GM23338 (cell line): ENCODE measurements around the gene SMYD3. TPM values are rescaled to one million over a fixed set of nuclear protein-coding genes. Genes with fewer than 3 reads are reported as not detected.

Experiments
- ATAC-seq: fragments of 200-7000 bp; cut with Tn5 transposase; 3 replicates; pipeline ENCODE4 v1.9.1; 2020
- DNase-seq: peaks from one replicate; pipeline ENCODE4 v3.0.0-alpha.2; 2015; ENCODE audit warnings: low spot score
- H2AFZ ChIP-seq: fragments of 200-600 bp; sonication (generic); 2 replicates; pipeline ENCODE4 v1.8.0; 2016; ENCODE audit warnings: antibody characterized with exemption, mild to moderate bottlenecking, moderate library complexity
- H3F3A ChIP-seq: fragments of 200-600 bp; sonication (generic); replicated peaks from 2 replicates; pipeline ENCODE4 v1.8.0; 2017; ENCODE audit warnings: antibody characterized with exemption, mixed run types, low read depth
- H3K27ac ChIP-seq: fragments of 200-600 bp; sonication (generic); 2 replicates; pipeline ENCODE4 v1.6.1; 2016; ENCODE audit warnings: low read depth
- H3K27me3 ChIP-seq: fragments of 200-600 bp; sonication (generic); 2 replicates; pipeline ENCODE4 v1.8.0; 2016; ENCODE audit warnings: mild to moderate bottlenecking, mixed run types, moderate library complexity; ENCODE audit not compliant: insufficient read depth
- H3K36me3 ChIP-seq: fragments of 200-600 bp; sonication (generic); 2 replicates; pipeline ENCODE4 v1.8.0; 2016; ENCODE audit warnings: mild to moderate bottlenecking; ENCODE audit not compliant: insufficient read depth
- H3K4me1 ChIP-seq: fragments of 200-600 bp; sonication (generic); 2 replicates; pipeline ENCODE4 v1.8.0; 2016; ENCODE audit warnings: mild to moderate bottlenecking, moderate library complexity; ENCODE audit not compliant: insufficient read depth
- H3K4me2 ChIP-seq: fragments of 200-600 bp; sonication (generic); 2 replicates; pipeline ENCODE4 v1.7.1; 2017; ENCODE audit warnings: mixed run types
- H3K4me3 ChIP-seq: fragments of 200-600 bp; sonication (generic); 2 replicates; pipeline ENCODE4 v1.6.1; 2016; ENCODE audit warnings: mixed run types
- H3K79me2 ChIP-seq: fragments of 200-600 bp; sonication (generic); replicated peaks from 2 replicates; pipeline ENCODE4 v1.8.0; 2017; ENCODE audit warnings: mild to moderate bottlenecking; ENCODE audit not compliant: insufficient read depth
- H3K9me2 ChIP-seq: fragments of 200-600 bp; sonication (generic); 2 replicates; pipeline ENCODE4 v1.8.0; 2017; ENCODE audit not compliant: insufficient read depth
- H4K20me1 ChIP-seq: fragments of 200-600 bp; sonication (generic); replicated peaks from 2 replicates; pipeline ENCODE4 v1.8.0; 2017; ENCODE audit warnings: mild to moderate bottlenecking; ENCODE audit not compliant: insufficient read depth
- H3K27ac Mint-ChIP-seq: 2 replicates; pipeline ENCODE4 v1.8.0; 2020; ENCODE audit warnings: inconsistent platforms, mild to moderate bottlenecking, moderate library complexity, mixed read lengths
- H3K27me3 Mint-ChIP-seq: 3 replicates; pipeline ENCODE4 v1.8.0; 2022; ENCODE audit warnings: low read depth, mild to moderate bottlenecking, moderate library complexity, mixed read lengths, inconsistent platforms; ENCODE audit not compliant: insufficient read depth, poor library complexity
- H3K36me3 Mint-ChIP-seq: 3 replicates; pipeline ENCODE4 v1.8.0; 2021; ENCODE audit warnings: low read depth, mild to moderate bottlenecking, inconsistent platforms, moderate library complexity, mixed read lengths
- H3K4me1 Mint-ChIP-seq: 3 replicates; pipeline ENCODE4 v1.8.0; 2020; ENCODE audit warnings: mild to moderate bottlenecking, inconsistent platforms, mixed read lengths
- H3K4me3 Mint-ChIP-seq: 3 replicates; pipeline ENCODE4 v1.8.0; 2021; ENCODE audit warnings: moderate library complexity, mild to moderate bottlenecking, inconsistent platforms, mixed read lengths
- H3K9me3 Mint-ChIP-seq: 3 replicates; pipeline ENCODE4 v1.8.0; 2020; ENCODE audit warnings: moderate library complexity, mild to moderate bottlenecking, inconsistent platforms, mixed read lengths
- ZNF114 ChIP-seq: fragments of 250-450 bp; sonication (Bioruptor Pico); IDR thresholded peaks from 2 replicates; pipeline ENCODE4 v1.5.0; 2020; ENCODE audit warnings: mild to moderate bottlenecking, moderate library complexity
- ZNF331 ChIP-seq: fragments of 250-450 bp; sonication (Bioruptor Pico); IDR thresholded peaks from 2 replicates; pipeline ENCODE4 v1.5.0; 2020; ENCODE audit warnings: low read depth, mild to moderate bottlenecking, moderate library complexity
- polyA plus RNA-seq: library from polyadenylated mRNA; unstranded; fragments of >200 nt; fragmentation: Nextera tagmentation; extraction: Ambion mirVana; gene quantifications from 2 replicates; pipeline ENCODE4 v1.2.1, GENCODE V29; 2016
- total RNA-seq: library from RNA; depleted of rRNA; stranded (reverse); fragments of >200 nt; shearing (Covaris generic); gene quantifications from 2 replicates; pipeline ENCODE4 v1.2.3, GENCODE V29; 2014
- TF ChIP-seq, protein P1 (sequence below), 2 experiments: fragments of 200-600 bp in 1 of 2; sonication (generic) in 1 of 2; conservative IDR thresholded peaks; 2 replicates each; pipeline versions ENCODE4 v1.5.1 to v1.6.1; 2016 to 2017; ENCODE audit warnings: antibody characterized with exemption in 2 of 2, low read depth in 2 of 2, mild to moderate bottlenecking in 2 of 2, moderate library complexity in 1 of 2

The SMYD3 gene
- total and polyA plus RNA-seq, 2 experiments from 2014 or later: 31.8 to 34.4 TPM

DNA sequence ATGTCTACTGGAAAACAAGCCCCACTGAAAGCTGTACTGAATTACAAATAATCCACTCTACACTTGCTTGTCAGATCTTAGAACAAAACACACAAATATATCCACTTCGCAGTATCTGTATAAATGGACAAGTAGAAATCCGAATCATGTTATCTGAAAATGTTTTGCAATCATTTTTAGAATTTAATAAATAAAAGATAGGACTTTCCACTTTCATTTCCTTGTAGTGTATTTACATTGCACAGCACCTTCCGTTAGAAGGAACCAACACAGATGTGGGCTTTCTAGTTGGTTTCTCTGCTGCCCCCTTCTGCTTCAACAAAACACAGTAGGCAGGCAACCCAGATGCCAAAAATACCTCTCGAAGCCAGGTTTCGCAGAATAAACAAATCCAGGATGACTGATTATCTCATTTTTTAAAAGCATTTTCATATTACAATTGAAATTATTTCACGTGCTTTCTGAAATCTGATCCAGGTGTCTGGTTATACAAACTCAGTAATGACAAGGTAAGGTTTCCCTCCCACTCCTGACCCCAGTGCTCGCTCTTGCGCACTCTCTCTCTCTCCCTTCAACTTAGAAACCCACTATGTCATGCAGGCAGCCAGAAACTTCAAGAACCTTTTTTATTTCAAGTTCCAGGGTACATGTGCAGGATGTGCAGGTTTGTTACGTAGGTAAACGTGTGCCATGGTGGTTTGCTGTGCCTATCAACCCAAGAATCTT, 389.9 kb downstream of the SMYD3 start:
- 0 out of 2 replicates have a peak overlapping the region, but pooled peaks have one; percentile 17 for H3K27ac Mint-ChIP-seq

DNA sequence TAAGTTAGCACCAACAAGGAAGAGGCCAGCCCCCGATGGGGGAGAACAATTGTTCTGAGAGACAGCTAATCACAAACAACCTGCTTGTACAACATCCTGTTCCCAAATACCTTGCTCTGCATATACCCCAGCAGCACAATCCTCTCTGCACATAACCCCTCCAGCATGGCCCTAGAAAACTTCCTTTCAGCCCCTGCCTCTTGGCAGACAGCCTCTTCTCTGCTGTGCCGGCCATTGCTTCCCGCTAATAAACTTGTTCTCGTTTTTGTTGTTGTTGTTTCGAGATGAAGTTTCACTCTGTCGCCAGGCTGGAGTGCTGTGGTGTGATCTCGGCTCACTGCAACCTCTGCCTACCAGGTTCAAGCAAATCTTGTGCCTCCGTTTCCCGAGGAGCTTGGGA, 392.7 kb downstream of the SMYD3 start:
- ATAC-seq: no peak; the same call in 2 of the 3 replicates

More for the DNA sequence above, 389.9 kb downstream of the SMYD3 start:
- no peaks in the 10 kb centered on the region; the same call in 1 of the 2 replicates for H3K4me1 ChIP-seq
- TF ChIP-seq ZNF331: no peak
- TF ChIP-seq, protein P1, sequence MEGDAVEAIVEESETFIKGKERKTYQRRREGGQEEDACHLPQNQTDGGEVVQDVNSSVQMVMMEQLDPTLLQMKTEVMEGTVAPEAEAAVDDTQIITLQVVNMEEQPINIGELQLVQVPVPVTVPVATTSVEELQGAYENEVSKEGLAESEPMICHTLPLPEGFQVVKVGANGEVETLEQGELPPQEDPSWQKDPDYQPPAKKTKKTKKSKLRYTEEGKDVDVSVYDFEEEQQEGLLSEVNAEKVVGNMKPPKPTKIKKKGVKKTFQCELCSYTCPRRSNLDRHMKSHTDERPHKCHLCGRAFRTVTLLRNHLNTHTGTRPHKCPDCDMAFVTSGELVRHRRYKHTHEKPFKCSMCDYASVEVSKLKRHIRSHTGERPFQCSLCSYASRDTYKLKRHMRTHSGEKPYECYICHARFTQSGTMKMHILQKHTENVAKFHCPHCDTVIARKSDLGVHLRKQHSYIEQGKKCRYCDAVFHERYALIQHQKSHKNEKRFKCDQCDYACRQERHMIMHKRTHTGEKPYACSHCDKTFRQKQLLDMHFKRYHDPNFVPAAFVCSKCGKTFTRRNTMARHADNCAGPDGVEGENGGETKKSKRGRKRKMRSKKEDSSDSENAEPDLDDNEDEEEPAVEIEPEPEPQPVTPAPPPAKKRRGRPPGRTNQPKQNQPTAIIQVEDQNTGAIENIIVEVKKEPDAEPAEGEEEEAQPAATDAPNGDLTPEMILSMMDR (conservative IDR thresholded peaks at IDR 0.05; ENCODE audit: low read depth in 2 of 2): peak; percentile 57 to 65
- no peak overlapping the region for H3K27ac ChIP-seq
- no peak overlapping the region for H2AFZ ChIP-seq
- no peaks in the 10 kb centered on the region for H4K20me1 ChIP-seq
- H3K4me3 Mint-ChIP-seq: no peak overlapping the region
- H3K27me3 Mint-ChIP-seq: no peaks in the 10 kb centered on the region
- H3K4me3 ChIP-seq: no peak overlapping the region
- peaks cover 14% of the 10 kb centered on the region for H3K4me1 Mint-ChIP-seq
- no peaks in the 10 kb centered on the region for H3K36me3 ChIP-seq
- H3K36me3 Mint-ChIP-seq: no peaks in the 10 kb centered on the region
- ATAC-seq (peak; percentile 93), DNase-seq (peak; percentile 72)
- no peaks in the 10 kb centered on the region for H3K9me3 Mint-ChIP-seq
- H3K27me3 ChIP-seq: no peaks in the 10 kb centered on the region
- H3K79me2 ChIP-seq: no peaks in the 10 kb centered on the region
- no peaks in the 10 kb centered on the region for H3K9me2 ChIP-seq
- H3K4me2 ChIP-seq: no peak overlapping the region
- H3F3A ChIP-seq: no peaks in the 10 kb centered on the region

More for the DNA sequence above, 392.7 kb downstream of the SMYD3 start:
- Histone ChIP-seq H3K4me3 (no peak overlapping the region), H3K79me2 (no peaks in the 10 kb centered on the region), H3K36me3 (no peaks in the 10 kb centered on the region), H3K9me2 (no peaks in the 10 kb centered on the region), H3K4me2 (no peak overlapping the region), H3K27ac (peak overlapping the region; percentile 14; the same call in 1 of the 2 replicates), H3K27me3 (no peaks in the 10 kb centered on the region), H2AFZ (no peak overlapping the region), H3K4me1 (no peaks in the 10 kb centered on the region; the same call in 1 of the 2 replicates), H3F3A (no peaks in the 10 kb centered on the region), H4K20me1 (no peaks in the 10 kb centered on the region)
- Mint-ChIP-seq H3K4me3 (no peak overlapping the region), H3K36me3 (no peaks in the 10 kb centered on the region), H3K9me3 (no peaks in the 10 kb centered on the region), H3K27ac (peak overlapping the region; percentile 60; the same call in 1 of the 2 replicates), H3K4me1 (peaks cover 26% of the 10 kb centered on the region), H3K27me3 (no peaks in the 10 kb centered on the region)
- DNase-seq: peak; percentile 23
- TF ChIP-seq, protein P1 (conservative IDR thresholded peaks at IDR 0.05; ENCODE audit: low read depth in 2 of 2): no peak
- TF ChIP-seq ZNF114: no peak
